Right atrium auricular region (tissue), 2 donors: ENCODE measurements around the gene CDIP1. TPM values are rescaled to one million over a fixed set of nuclear protein-coding genes. Genes with fewer than 3 reads are reported as not detected.
"Not testable (repeated sequence)": the region's sequence is repeated elsewhere in the genome, so short reads cannot be mapped to it uniquely, and the experiment has no call there.

Experiments
- DNase-seq: peaks from one replicate; pipeline ENCODE4 v3.0.0-alpha.2; 2019; ENCODE audit warnings: low spot score
- H3K27ac ChIP-seq, 2 donors: fragments of 200-600 bp; sonication (generic); 1 replicate in 1 of 2; 2 replicates in 1 of 2; pipeline ENCODE4 v1.5.1; 2016 to 2019
- H3K27me3 ChIP-seq, 2 donors: fragments of 200-600 bp; sonication (generic); one replicate each; pipeline versions ENCODE4 v1.5.1 to v1.6.0; 2017 to 2019
- H3K36me3 ChIP-seq: fragments of 200-600 bp; sonication (generic); one replicate; pipeline ENCODE4 v1.5.1; 2016
- H3K4me1 ChIP-seq, 2 donors: fragments of 200-600 bp; sonication (generic); one replicate each; pipeline versions ENCODE4 v1.5.1 to v1.6.0; 2017 to 2019
- H3K4me3 ChIP-seq, 2 donors: fragments of 200-600 bp; sonication (generic); 1 replicate in 1 of 2; 2 replicates in 1 of 2; pipeline ENCODE4 v1.5.1; 2017 to 2019; ENCODE audit warnings: mild to moderate bottlenecking in 1 of 2, moderate library complexity in 1 of 2
- H3K9me3 ChIP-seq, 2 donors: fragments of 200-600 bp; sonication (generic); one replicate each; pipeline ENCODE4 v1.5.1; 2019
- CTCF ChIP-seq, 2 donors: fragments of 200-600 bp; sonication (generic); IDR thresholded peaks; one replicate each; pipeline ENCODE4 v1.5.1; 2019; ENCODE audit warnings: antibody characterized with exemption in 2 of 2
- total RNA-seq, 2 donors: library from RNA; depleted of rRNA; stranded (reverse); fragments of >200 nt; gene quantifications; one replicate each; pipeline ENCODE4 v1.1.0, GENCODE V29; 2016

CDIP1 gene
- total RNA-seq, 2 donors from 2014 or later, result 29.6 to 42.9 TPM

- H3K36me3 ChIP-seq, result no peaks in the 10 kb centered on the region
- H3K27me3 ChIP-seq, result no peaks in the 10 kb centered on the region
- no peak overlapping the region for H3K27ac ChIP-seq
- no peak for DNase-seq
- no peak overlapping the region for H3K4me3 ChIP-seq
- no peak for TF ChIP-seq CTCF (IDR thresholded peaks at IDR 0.05)
- no peaks in the 10 kb centered on the region for H3K9me3 ChIP-seq
- no peaks in the 10 kb centered on the region for H3K4me1 ChIP-seq
These were observed 37.4 kb upstream of the CDIP1 start for GRCh38 chr16:4576008-4576407.

GRCh38 chr16:4574919-4575705 is 36.5 kb upstream of the CDIP1 start:
- no peak for DNase-seq
- Histone ChIP-seq H3K27ac (no peak overlapping the region), H3K4me3 (no peak overlapping the region), H3K4me1 (no peaks in the 10 kb centered on the region), H3K27me3 (no peaks in the 10 kb centered on the region), H3K36me3 (no peaks in the 10 kb centered on the region), H3K9me3 (no peaks in the 10 kb centered on the region)
- TF ChIP-seq CTCF (IDR thresholded peaks at IDR 0.05), result no peak

- not testable (repeated sequence) for DNase-seq, H3K27me3 ChIP-seq, H3K9me3 ChIP-seq, H3K4me1 ChIP-seq, H3K4me3 ChIP-seq, H3K27ac ChIP-seq, H3K36me3 ChIP-seq
These were observed 35.4 kb upstream of the CDIP1 start for GRCh38 chr16:4573926-4574325.

- no peak for DNase-seq
- H3K4me1 ChIP-seq, result no peaks in the 10 kb centered on the region
- no peak for TF ChIP-seq CTCF (IDR thresholded peaks at IDR 0.05)
- no peak overlapping the region for H3K4me3 ChIP-seq
- H3K36me3 ChIP-seq, result no peaks in the 10 kb centered on the region
- H3K27ac ChIP-seq, result no peak overlapping the region
- H3K27me3 ChIP-seq, result no peaks in the 10 kb centered on the region
- H3K9me3 ChIP-seq, result no peaks in the 10 kb centered on the region
These were observed 34.1 kb upstream of the CDIP1 start for GRCh38 chr16:4572715-4573114.

- no peak for TF ChIP-seq CTCF (IDR thresholded peaks at IDR 0.05)
- Histone ChIP-seq H3K27ac (no peak overlapping the region), H3K27me3 (no peaks in the 10 kb centered on the region), H3K4me1 (no peaks in the 10 kb centered on the region), H3K4me3 (no peak overlapping the region), H3K36me3 (no peaks in the 10 kb centered on the region), H3K9me3 (no peaks in the 10 kb centered on the region)
- DNase-seq, result no peak
These were observed 32.2 kb upstream of the CDIP1 start for GRCh38 chr16:4570688-4571321.

- H3K4me3 ChIP-seq, result no peak overlapping the region
- no peaks in the 10 kb centered on the region for H3K27me3 ChIP-seq
- no peak overlapping the region for H3K27ac ChIP-seq
- H3K9me3 ChIP-seq, result no peaks in the 10 kb centered on the region
- no peak for TF ChIP-seq CTCF (IDR thresholded peaks at IDR 0.05)
- no peak for DNase-seq
- no peaks in the 10 kb centered on the region for H3K36me3 ChIP-seq
- H3K4me1 ChIP-seq, result no peaks in the 10 kb centered on the region
These were observed 31.5 kb upstream of the CDIP1 start for GRCh38 chr16:4570086-4570485.
